Mesendoderm (in vitro differentiated cells): Measurements from ENCODE around the gene SEMA3C.

Experiments used
- DNase-seq: peaks from one replicate; pipeline ENCODE4 v3.0.0; 2013
- H2AK5ac ChIP-seq: 2 replicates; pipeline ENCODE4 v1.6.1; 2013; ENCODE audit warnings: low read length, inconsistent platforms
- H2BK120ac ChIP-seq: 2 replicates; pipeline ENCODE4 v1.6.1; 2013; ENCODE audit warnings: low read depth, mild to moderate bottlenecking, low read length, moderate library complexity, mixed read lengths
- H2BK15ac ChIP-seq: replicated peaks from 2 replicates; pipeline ENCODE4 v1.6.1; 2013; ENCODE audit warnings: low read depth, mild to moderate bottlenecking, moderate library complexity
- H2BK5ac ChIP-seq: 2 replicates; pipeline ENCODE4 v1.6.1; 2013; ENCODE audit warnings: low read length, inconsistent platforms
- H3K18ac ChIP-seq: 2 replicates; pipeline ENCODE4 v1.6.1; 2013; ENCODE audit warnings: mild to moderate bottlenecking, low read length, mixed read lengths
- H3K23ac ChIP-seq: one replicate; pipeline ENCODE4 v1.6.1; 2013; ENCODE audit warnings: low read length
- H3K27ac ChIP-seq: 2 replicates; pipeline ENCODE4 v1.5.1; 2013; ENCODE audit warnings: low read depth, mild to moderate bottlenecking, inconsistent platforms, low read length, moderate library complexity
- H3K27me3 ChIP-seq: 2 replicates; pipeline ENCODE4 v1.6.1; 2013; ENCODE audit warnings: low read length, control low read depth, mild to moderate bottlenecking, inconsistent platforms; ENCODE audit not compliant: insufficient read depth, poor library complexity
- H3K36me3 ChIP-seq: 2 replicates; pipeline ENCODE4 v1.6.1; 2013; ENCODE audit warnings: low read length, inconsistent platforms; ENCODE audit not compliant: control insufficient read depth, insufficient read depth
- H3K4ac ChIP-seq: one replicate; pipeline ENCODE4 v1.6.1; 2013; ENCODE audit warnings: low read depth, mild to moderate bottlenecking, low read length, moderate library complexity
- H3K4me1 ChIP-seq: 2 replicates; pipeline ENCODE4 v1.6.1; 2013; ENCODE audit warnings: low read depth, low read length, inconsistent platforms; ENCODE audit not compliant: control insufficient read depth
- H3K4me2 ChIP-seq: 2 replicates; pipeline ENCODE4 v1.6.1; 2013; ENCODE audit warnings: low read length
- H3K4me3 ChIP-seq: 2 replicates; pipeline ENCODE4 v1.5.1; 2013; ENCODE audit warnings: mild to moderate bottlenecking, low read length
- H3K56ac ChIP-seq: one replicate; pipeline ENCODE4 v1.6.1; 2013; ENCODE audit warnings: low read length
- H3K79me1 ChIP-seq: 2 replicates; pipeline ENCODE4 v1.6.1; 2013; ENCODE audit warnings: low read length, inconsistent platforms
- H3K79me2 ChIP-seq: 2 replicates; pipeline ENCODE4 v1.6.1; 2013; ENCODE audit warnings: mild to moderate bottlenecking, low read length; ENCODE audit not compliant: control insufficient read depth, insufficient read depth
- H3K9ac ChIP-seq: 2 replicates; pipeline ENCODE4 v1.6.1; 2013; ENCODE audit warnings: low read length, inconsistent platforms
- H4K5ac ChIP-seq: one replicate; pipeline ENCODE4 v1.6.1; 2013; ENCODE audit warnings: low read length
- H4K8ac ChIP-seq: one replicate; pipeline ENCODE4 v1.6.1; 2013; ENCODE audit warnings: low read depth, mild to moderate bottlenecking, control low read depth, low read length, moderate library complexity
- WGBS: extraction: QIAGEN DNeasy Blood & Tissue Kit; methylation state at CpG from one replicate; pipeline ENCODE4 v1.1.7; 2013; ENCODE audit warnings: low lambda C conversion rate, missing lambda C conversion rate; ENCODE audit not compliant: insufficient coverage; ENCODE audit errors: extremely low coverage; 5-methylcytosine and 5-hydroxymethylcytosine counted together

Gene SEMA3C

DNA sequence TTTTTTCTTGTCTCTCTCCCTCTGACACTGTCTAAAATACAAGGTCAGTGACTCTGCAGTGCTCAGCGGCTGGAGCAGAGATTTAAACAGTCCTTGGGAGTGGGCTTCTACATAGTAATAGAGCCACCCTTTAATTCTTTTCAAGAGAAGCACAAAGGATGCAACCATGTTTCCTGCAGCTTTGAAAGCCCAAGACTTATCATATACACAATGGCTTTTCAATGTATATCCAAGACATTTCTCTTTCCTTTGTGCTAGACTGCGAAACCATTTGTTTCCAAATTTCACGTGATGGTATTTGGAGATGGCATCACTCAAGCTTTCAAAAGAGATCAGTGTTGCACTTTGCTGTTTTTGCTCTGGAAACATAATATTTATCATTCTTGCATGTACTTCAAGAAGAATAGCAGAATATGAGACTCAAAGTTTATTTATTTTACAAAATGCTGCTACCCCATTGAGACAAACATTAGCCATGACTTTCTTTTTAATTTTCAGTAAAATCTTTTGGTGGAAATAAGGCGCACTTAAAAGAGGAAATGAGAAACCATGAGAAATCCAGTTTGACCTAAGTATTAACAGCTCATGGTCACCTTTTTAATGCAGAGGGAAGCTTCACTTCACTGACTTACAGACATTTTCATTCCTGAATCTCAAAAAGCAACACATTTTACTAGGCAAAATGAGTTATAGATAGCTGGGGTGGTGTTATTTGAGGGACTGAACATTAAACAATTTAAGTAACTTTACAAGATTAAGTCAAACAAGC lies 76.6 kb downstream of the SEMA3C start:
- Histone ChIP-seq H3K4me2 (no peak overlapping the region), H3K23ac (no peak overlapping the region), H3K4me1 (no peaks in the 10 kb centered on the region), H2BK15ac (no peak overlapping the region), H3K56ac (no peak overlapping the region), H3K27ac (no peak overlapping the region), H3K36me3 (no peaks in the 10 kb centered on the region), H2BK5ac (no peak overlapping the region), H2AK5ac (no peak overlapping the region), H3K18ac (no peak overlapping the region), H3K4me3 (no peak overlapping the region), H2BK120ac (no peak overlapping the region), H4K8ac (no peak overlapping the region), H3K27me3 (no peaks in the 10 kb centered on the region), H3K9ac (no peak overlapping the region), H3K79me2 (no peaks in the 10 kb centered on the region), H3K4ac (no peak overlapping the region), H4K5ac (no peak overlapping the region), H3K79me1 (no peaks in the 10 kb centered on the region)
- no peak for DNase-seq
- no CpG with 5 or more reads among the region's 4 CpGs for WGBS

- no peak overlapping the region for H2BK5ac ChIP-seq
- H3K36me3 ChIP-seq, result no peaks in the 10 kb centered on the region
- H2AK5ac ChIP-seq, result no peak overlapping the region
- H3K79me2 ChIP-seq, result no peaks in the 10 kb centered on the region
- H2BK120ac ChIP-seq, result no peak overlapping the region
- no peak overlapping the region for H3K4me2 ChIP-seq
- H3K27me3 ChIP-seq, result no peaks in the 10 kb centered on the region
- no peak overlapping the region for H4K8ac ChIP-seq
- no peak overlapping the region for H4K5ac ChIP-seq
- H3K4ac ChIP-seq, result no peak overlapping the region
- H2BK15ac ChIP-seq, result no peak overlapping the region
- no peak overlapping the region for H3K23ac ChIP-seq
- no peaks in the 10 kb centered on the region for H3K79me1 ChIP-seq
- H3K18ac ChIP-seq, result no peak overlapping the region
- DNase-seq, result no peak
- no peak overlapping the region for H3K27ac ChIP-seq
- no peak overlapping the region for H3K56ac ChIP-seq
- no peak overlapping the region for H3K9ac ChIP-seq
- no peak overlapping the region for H3K4me3 ChIP-seq
- H3K4me1 ChIP-seq, result no peaks in the 10 kb centered on the region
Observed at GRCh38 chr7:80841423-80841955, 77.4 kb downstream of the SEMA3C start.

DNA sequence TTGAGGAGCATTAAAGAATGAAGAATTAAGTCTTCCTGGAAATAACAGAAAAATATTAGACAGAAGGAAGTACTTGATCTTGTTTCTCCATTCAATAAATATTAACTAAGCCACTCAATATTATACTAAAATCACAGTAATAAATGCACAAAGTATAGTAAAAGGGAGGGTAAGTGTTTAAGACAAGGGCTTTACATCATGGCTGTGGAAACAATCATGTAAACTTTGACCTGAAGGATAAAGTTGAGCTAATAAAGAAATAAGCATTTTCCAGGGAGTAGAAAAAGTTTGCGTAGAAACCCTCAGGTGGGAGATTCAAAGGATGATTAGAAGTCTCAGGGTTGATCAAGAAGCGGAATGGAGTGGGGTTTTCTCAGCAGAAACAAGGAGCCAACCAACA lies 78.2 kb downstream of the SEMA3C start:
- no peak overlapping the region for H3K4ac ChIP-seq
- no peak overlapping the region for H3K18ac ChIP-seq
- H2BK15ac ChIP-seq, result no peak overlapping the region
- H3K4me3 ChIP-seq, result no peak overlapping the region
- no peak overlapping the region for H3K56ac ChIP-seq
- H2AK5ac ChIP-seq, result no peak overlapping the region
- H3K4me2 ChIP-seq, result no peak overlapping the region
- H3K4me1 ChIP-seq, result no peaks in the 10 kb centered on the region
- H2BK5ac ChIP-seq, result no peak overlapping the region
- H3K27ac ChIP-seq, result no peak overlapping the region
- no peak overlapping the region for H4K8ac ChIP-seq
- no CpG with 5 or more reads among the region's 2 CpGs for WGBS
- DNase-seq, result no peak
- H4K5ac ChIP-seq, result no peak overlapping the region
- no peaks in the 10 kb centered on the region for H3K36me3 ChIP-seq
- H2BK120ac ChIP-seq, result no peak overlapping the region
- no peaks in the 10 kb centered on the region for H3K79me2 ChIP-seq
- no peak overlapping the region for H3K9ac ChIP-seq
- no peak overlapping the region for H3K23ac ChIP-seq
- H3K27me3 ChIP-seq, result no peaks in the 10 kb centered on the region
- no peaks in the 10 kb centered on the region for H3K79me1 ChIP-seq

- Histone ChIP-seq H2AK5ac (no peak overlapping the region), H2BK120ac (no peak overlapping the region), H4K5ac (no peak overlapping the region), H3K27ac (no peak overlapping the region), H2BK5ac (no peak overlapping the region), H3K9ac (no peak overlapping the region), H2BK15ac (no peak overlapping the region), H3K56ac (no peak overlapping the region), H3K4me3 (no peak overlapping the region), H3K4ac (no peak overlapping the region), H3K79me1 (no peaks in the 10 kb centered on the region), H3K23ac (no peak overlapping the region), H3K4me2 (no peak overlapping the region), H3K4me1 (no peaks in the 10 kb centered on the region), H4K8ac (no peak overlapping the region), H3K36me3 (no peaks in the 10 kb centered on the region), H3K18ac (no peak overlapping the region), H3K79me2 (no peaks in the 10 kb centered on the region), H3K27me3 (no peaks in the 10 kb centered on the region)
- DNase-seq, result no peak
Observed at GRCh38 chr7:80839855-80840254, 79.0 kb downstream of the SEMA3C start.

DNA sequence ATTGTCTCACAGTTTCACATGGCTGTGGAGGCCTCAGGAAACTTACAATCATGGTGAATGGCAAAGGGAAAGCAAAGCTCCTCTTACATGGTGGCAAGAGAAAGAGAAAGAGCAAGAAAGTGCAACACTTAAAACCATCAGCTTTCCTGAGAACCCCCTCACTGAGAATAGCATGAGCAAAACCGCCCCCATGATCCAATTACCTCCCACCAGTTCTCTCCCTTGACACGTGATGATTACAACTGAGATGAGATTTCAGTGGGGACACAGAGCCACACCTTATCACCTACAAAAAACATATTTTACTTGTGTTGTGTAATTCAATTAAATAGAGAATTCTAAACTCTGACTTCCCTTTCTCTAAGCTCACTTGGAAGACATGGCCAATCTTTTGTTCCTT lies 80.2 kb downstream of the SEMA3C start:
- no peak overlapping the region for H3K23ac ChIP-seq
- no peak for DNase-seq
- H3K4me3 ChIP-seq, result no peak overlapping the region
- H2BK120ac ChIP-seq, result no peak overlapping the region
- H3K4ac ChIP-seq, result no peak overlapping the region
- no peak overlapping the region for H3K9ac ChIP-seq
- no peaks in the 10 kb centered on the region for H3K4me1 ChIP-seq
- H3K36me3 ChIP-seq, result no peaks in the 10 kb centered on the region
- no peak overlapping the region for H3K56ac ChIP-seq
- no peak overlapping the region for H4K8ac ChIP-seq
- H3K18ac ChIP-seq, result no peak overlapping the region
- no peak overlapping the region for H4K5ac ChIP-seq
- WGBS, result no CpG with 5 or more reads among the region's 2 CpGs
- no peaks in the 10 kb centered on the region for H3K79me1 ChIP-seq
- no peak overlapping the region for H3K4me2 ChIP-seq
- no peaks in the 10 kb centered on the region for H3K79me2 ChIP-seq
- no peak overlapping the region for H3K27ac ChIP-seq
- no peak overlapping the region for H2BK15ac ChIP-seq
- H2BK5ac ChIP-seq, result no peak overlapping the region
- no peaks in the 10 kb centered on the region for H3K27me3 ChIP-seq
- no peak overlapping the region for H2AK5ac ChIP-seq

DNA sequence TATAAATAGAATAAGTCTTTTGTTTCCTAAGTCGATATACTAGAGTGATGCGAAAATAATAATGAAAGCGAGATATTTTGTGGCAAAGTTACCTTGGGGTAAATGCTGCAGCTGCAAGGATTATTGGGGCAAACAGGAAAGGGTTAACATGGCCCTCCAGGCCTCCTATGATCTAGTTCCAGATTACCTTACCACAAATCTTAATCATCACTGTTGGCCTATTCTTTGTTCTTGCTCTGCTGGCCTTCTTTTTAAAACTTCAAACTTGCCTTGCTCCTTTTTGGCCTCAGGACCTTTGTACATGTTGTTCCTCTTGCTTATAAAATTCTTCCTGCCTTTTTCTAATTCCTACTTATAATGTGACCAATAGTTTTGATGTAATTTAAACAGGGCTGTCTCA lies 81.5 kb downstream of the SEMA3C start:
- no peak overlapping the region for H3K4me2 ChIP-seq
- no peaks in the 10 kb centered on the region for H3K79me1 ChIP-seq
- H4K8ac ChIP-seq, result no peak overlapping the region
- no peaks in the 10 kb centered on the region for H3K4me1 ChIP-seq
- no peaks in the 10 kb centered on the region for H3K36me3 ChIP-seq
- H4K5ac ChIP-seq, result no peak overlapping the region
- no peak overlapping the region for H3K27ac ChIP-seq
- H3K79me2 ChIP-seq, result no peaks in the 10 kb centered on the region
- no peak overlapping the region for H3K9ac ChIP-seq
- no peak overlapping the region for H3K4ac ChIP-seq
- WGBS, result no CpG with 5 or more reads among the region's 3 CpGs
- H3K18ac ChIP-seq, result no peak overlapping the region
- H2BK5ac ChIP-seq, result no peak overlapping the region
- H2BK120ac ChIP-seq, result no peak overlapping the region
- H3K4me3 ChIP-seq, result no peak overlapping the region
- no peak overlapping the region for H2AK5ac ChIP-seq
- no peaks in the 10 kb centered on the region for H3K27me3 ChIP-seq
- no peak for DNase-seq
- H3K23ac ChIP-seq, result no peak overlapping the region
- H3K56ac ChIP-seq, result no peak overlapping the region
- H2BK15ac ChIP-seq, result no peak overlapping the region
